LNCAP (cell line): ENCODE data around the gene CFAP107.

Experiments used
- CTCF ChIP-seq: fragments of 450-650 bp; IDR thresholded peaks from 2 replicates; pipeline ENCODE4 v1.5.1; 2017; ENCODE audit warnings: mild to moderate bottlenecking

Gene CFAP107

GRCh38 chr1:12762766-12763165 lies 16.8 kb downstream of the CFAP107 start:
- no peak for TF ChIP-seq CTCF

GRCh38 chr1:12763479-12763878 lies 17.5 kb downstream of the CFAP107 start:
- no peak for TF ChIP-seq CTCF

GRCh38 chr1:12764016-12764415 lies 18.0 kb downstream of the CFAP107 start:
- TF ChIP-seq CTCF = no peak

GRCh38 chr1:12769031-12769430 lies 23.0 kb downstream of the CFAP107 start:
- no peak for TF ChIP-seq CTCF

- TF ChIP-seq CTCF = no peak
These were observed 24.0 kb downstream of the CFAP107 start for GRCh38 chr1:12769976-12770505.

GRCh38 chr1:12770620-12771019 lies 24.6 kb downstream of the CFAP107 start:
- no peak for TF ChIP-seq CTCF

GRCh38 chr1:12771186-12771585 lies 25.2 kb downstream of the CFAP107 start:
- no peak for TF ChIP-seq CTCF

GRCh38 chr1:12772520-12772919 lies 26.5 kb downstream of the CFAP107 start:
- TF ChIP-seq CTCF = no peak
